ENCODE measurements around the gene PADI4. TPM values are rescaled to one million over a fixed set of nuclear protein-coding genes. Genes with fewer than 3 reads are reported as not detected.

Gene PADI4
- total RNA-seq, 1 experiment from 2014 or later: not detected

DNA sequence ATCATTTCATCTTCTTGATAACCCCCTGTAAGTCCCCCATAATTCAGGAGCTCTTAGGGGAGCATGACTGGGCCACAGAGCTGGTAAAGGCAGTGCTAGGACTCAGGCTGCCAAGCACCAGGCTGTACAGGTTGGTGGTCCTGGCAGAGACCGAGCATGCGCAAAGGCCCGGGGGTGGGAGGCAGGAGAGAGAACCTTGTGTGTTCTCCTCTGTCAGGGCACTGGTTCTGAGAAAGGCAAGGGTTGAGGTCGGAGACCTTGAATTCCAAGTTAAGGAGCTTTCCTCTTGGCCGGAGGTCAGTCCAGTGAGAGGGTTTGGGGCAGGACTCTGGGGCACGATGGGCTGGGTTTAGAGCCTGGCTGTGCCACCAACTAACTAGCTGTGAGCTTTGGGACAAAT, 35.9 kb upstream of the PADI4 start:
- Histone ChIP-seq H3K27me3 (ENCODE audit: control insufficient read depth, insufficient read depth, low read length) (no peaks in the 10 kb centered on the region), H3K4me1 (ENCODE audit: control insufficient read depth, insufficient read depth, low read length) (no peaks in the 10 kb centered on the region), H3K36me3 (ENCODE audit: control insufficient read depth, insufficient read depth, low read length) (no peaks in the 10 kb centered on the region), H3K4me3 (ENCODE audit: low read depth in 2 of 2, low read length in 2 of 2) (no peak overlapping the region), H3K27ac (ENCODE audit: low read length) (no peak overlapping the region), H3K9me3 (ENCODE audit: control insufficient read depth, insufficient read depth, low read depth, low read length) (no peaks in the 10 kb centered on the region)
- intact Hi-C loops (cut with micrococcal nuclease; ENCODE audit: unreplicated experiment) (no loop called here), in situ Hi-C loops (cut with HindIII; ENCODE audit: low pct_unique_long_range_greater_than_20kb, low sequenced_read_pairs) (no loop called here)
- ChIA-PET CTCF (no interaction called here), POLR2A (no interaction called here)
- no peak for DNase-seq (ENCODE audit: low read depth, low spot score)
- ATAC-seq: no peak
- BruUV-seq (replicated peaks): no TSS peak
- no peak for TF ChIP-seq CTCF (IDR thresholded peaks at IDR 0.05)
- TF ChIP-seq REST (IDR thresholded peaks at IDR 0.05; ENCODE audit: insufficient read depth in 1 of 2, low read depth in 2 of 2, low read length in 1 of 2): no peak
- TF ChIP-seq TCF7L2 (IDR thresholded peaks at IDR 0.05; ENCODE audit: low read depth, low read length): no peak
- TF ChIP-seq POLR2AphosphoS5 (IDR thresholded peaks at IDR 0.05; ENCODE audit: low read depth, low read length): no peak
- TF ChIP-seq SIN3A (IDR thresholded peaks at IDR 0.05; ENCODE audit: borderline replicate concordance, insufficient read depth, low read depth, low read length): no peak

DNA sequence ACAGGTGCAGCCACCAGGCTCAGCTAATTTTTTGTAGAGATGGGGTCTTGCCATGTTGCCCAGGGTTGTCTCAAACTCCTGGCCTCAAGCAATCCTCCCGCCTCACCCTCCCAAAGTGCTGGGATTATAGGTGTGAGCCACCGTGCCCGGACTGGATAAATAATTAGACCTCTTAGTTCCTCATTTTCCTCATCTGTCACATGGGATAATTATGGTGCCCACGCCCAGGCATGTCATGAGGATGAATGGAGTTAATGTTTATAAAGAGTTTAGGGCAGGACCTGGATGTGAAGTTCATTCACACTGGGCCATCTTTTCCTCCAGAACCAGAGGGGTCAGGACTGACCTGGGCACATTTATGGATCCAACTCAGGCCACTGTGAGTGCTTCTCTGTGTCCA, 35.4 kb upstream of the PADI4 start:
- Histone ChIP-seq H3K36me3 (ENCODE audit: control insufficient read depth, insufficient read depth, low read length) (no peaks in the 10 kb centered on the region), H3K4me1 (ENCODE audit: control insufficient read depth, insufficient read depth, low read length) (no peaks in the 10 kb centered on the region), H3K27me3 (ENCODE audit: control insufficient read depth, insufficient read depth, low read length) (no peaks in the 10 kb centered on the region), H3K9me3 (ENCODE audit: control insufficient read depth, insufficient read depth, low read depth, low read length) (no peaks in the 10 kb centered on the region), H3K4me3 (ENCODE audit: low read depth in 2 of 2, low read length in 2 of 2) (no peak overlapping the region), H3K27ac (ENCODE audit: low read length) (no peak overlapping the region)
- DNase-seq (ENCODE audit: low read depth, low spot score): no peak
- POLR2A ChIA-PET: no interaction called here
- in situ Hi-C loops (cut with HindIII; ENCODE audit: low pct_unique_long_range_greater_than_20kb, low sequenced_read_pairs) (no loop called here), intact Hi-C loops (cut with micrococcal nuclease; ENCODE audit: unreplicated experiment) (no loop called here)
- no peak for ATAC-seq
- no TSS peak for BruUV-seq (replicated peaks)
- TF ChIP-seq REST (IDR thresholded peaks at IDR 0.05; ENCODE audit: insufficient read depth in 1 of 2, low read depth in 2 of 2, low read length in 1 of 2) (no peak), POLR2AphosphoS5 (IDR thresholded peaks at IDR 0.05; ENCODE audit: low read depth, low read length) (no peak), TCF7L2 (IDR thresholded peaks at IDR 0.05; ENCODE audit: low read depth, low read length) (no peak), SIN3A (IDR thresholded peaks at IDR 0.05; ENCODE audit: borderline replicate concordance, insufficient read depth, low read depth, low read length) (no peak), CTCF (IDR thresholded peaks at IDR 0.05) (no peak)
- CTCF ChIA-PET: no interaction called here

Data from Panc1 (cell line).